Caco-2 (cell line): ENCODE data around the gene DDHD1. TPM values are rescaled to one million over a fixed set of nuclear protein-coding genes. Genes with fewer than 3 reads are reported as not detected.

ENCODE experiments used
- BruUV-seq: library from RNA; stranded (reverse); fragments of 400-500 nt; replicated peaks from 2 replicates; lab custom pipeline; 2021; lab: Mats Ljungman, UMichigan
- CTCF ChIA-PET: fragments of 300-600 bp; sonication (Branson Sonifier 250); formaldehyde crosslinking; loops from one replicate; lab custom pipeline; 2022; ENCODE audit warnings: antibody characterized with exemption; lab: Charles Lee
- POLR2A ChIA-PET: fragments of 300-600 bp; sonication (Branson Sonifier 250); formaldehyde crosslinking; loops from one replicate; lab custom pipeline; 2022; ENCODE audit warnings: antibody characterized with exemption; lab: Charles Lee
- DNase-seq, 2 experiments: peaks; one replicate each; pipeline versions ENCODE4 v3.0.0 to v3.0.0-alpha.2; 2020 to 2022
- H3K27me3 ChIP-seq: replicated peaks from 2 replicates; pipeline ENCODE4 v1.6.0; 2011; ENCODE audit warnings: low read length; ENCODE audit not compliant: control insufficient read depth, insufficient read depth
- H3K36me3 ChIP-seq: 2 replicates; pipeline ENCODE4 v1.5.1; 2011; ENCODE audit warnings: low read length; ENCODE audit not compliant: control insufficient read depth, insufficient read depth
- H3K4me1 ChIP-seq: fragments of 250-450 bp; sonication (Bioruptor Pico); 2 replicates; pipeline ENCODE4 v1.5.1; 2020; ENCODE audit warnings: mild to moderate bottlenecking
- H3K4me3 ChIP-seq: 2 replicates; pipeline ENCODE4 v1.5.1; 2011; ENCODE audit warnings: low read depth, mild to moderate bottlenecking, control low read depth, low read length
- H3K9me3 ChIP-seq: fragments of 250-450 bp; sonication (Bioruptor Pico); 2 replicates; pipeline ENCODE4 v1.5.1; 2020; ENCODE audit warnings: mild to moderate bottlenecking, moderate library complexity
- H3K27ac Mint-ChIP-seq: one replicate; pipeline ENCODE4 v1.8.0; 2022; ENCODE audit warnings: mixed read lengths; ENCODE audit not compliant: unreplicated experiment
- H3K27me3 Mint-ChIP-seq: one replicate; pipeline ENCODE4 v1.8.0; 2022; ENCODE audit warnings: mixed read lengths; ENCODE audit not compliant: insufficient read depth, unreplicated experiment
- H3K36me3 Mint-ChIP-seq: one replicate; pipeline ENCODE4 v1.8.0; 2022; ENCODE audit warnings: mild to moderate bottlenecking, mixed read lengths; ENCODE audit not compliant: insufficient read depth, unreplicated experiment
- H3K4me1 Mint-ChIP-seq: one replicate; pipeline ENCODE4 v1.8.0; 2022; ENCODE audit warnings: low read depth, mixed read lengths; ENCODE audit not compliant: unreplicated experiment
- H3K4me3 Mint-ChIP-seq: one replicate; pipeline ENCODE4 v1.8.0; 2022; ENCODE audit warnings: mild to moderate bottlenecking, moderate library complexity, mixed read lengths; ENCODE audit not compliant: unreplicated experiment
- H3K9me3 Mint-ChIP-seq: one replicate; pipeline ENCODE4 v1.8.0; 2022; ENCODE audit warnings: mixed read lengths; ENCODE audit not compliant: unreplicated experiment
- CTCF ChIP-seq, 2 experiments: fragments of 200-600 bp in 1 of 2; IDR thresholded peaks; 1 replicate in 1 of 2; 2 replicates in 1 of 2; pipeline versions ENCODE4 v1.5.1 to v1.8.0; 2011 to 2022; ENCODE audit warnings: antibody characterized with exemption in 1 of 2, control low read depth in 1 of 2, inconsistent platforms in 1 of 2, low read depth in 1 of 2, low read length in 1 of 2, mild to moderate bottlenecking in 1 of 2, moderate library complexity in 1 of 2; ENCODE audit not compliant: insufficient read depth in 1 of 2, severe bottlenecking in 1 of 2, unreplicated experiment in 1 of 2
- intact Hi-C: fragments of 100-400 bp; cut with micrococcal nuclease; formaldehyde crosslinking; loops from one replicate; pipeline ENCODE4 v1.10.0; 2022; ENCODE audit not compliant: unreplicated experiment
- total RNA-seq: library from RNA; stranded (reverse); gene quantifications from 2 replicates; pipeline ENCODE4 v1.2.3, GENCODE V29; 2022

DDHD1 gene
- total RNA-seq, 1 experiment from 2014 or later: 8.8 TPM

GRCh38 chr14:53148671-53149070 is 4.5 kb downstream of the DDHD1 start:
- no peak for TF ChIP-seq CTCF (IDR thresholded peaks at IDR 0.05; ENCODE audit: insufficient read depth in 1 of 2, low read depth in 1 of 2, low read length in 1 of 2, severe bottlenecking in 1 of 2, unreplicated experiment in 1 of 2)
- H3K36me3 ChIP-seq: no peaks in the 10 kb centered on the region
- Mint-ChIP-seq H3K4me3 (no peak overlapping the region), H3K27ac (no peak overlapping the region), H3K9me3 (no peaks in the 10 kb centered on the region), H3K4me1 (peaks cover 19% of the 10 kb centered on the region), H3K27me3 (no peaks in the 10 kb centered on the region), H3K36me3 (no peaks in the 10 kb centered on the region)
- H3K4me3 ChIP-seq: no peak overlapping the region
- no peaks in the 10 kb centered on the region for H3K9me3 ChIP-seq
- no peak for DNase-seq
- H3K27me3 ChIP-seq: no peaks in the 10 kb centered on the region
- CTCF ChIA-PET: interaction anchor here (0.7 kb wide), 1 partner anchor 10 kb away, joined by 3 read pairs; no protein-coding TSS in a partner anchor
- no TSS peak for BruUV-seq
- H3K4me1 ChIP-seq: peaks cover 4% of the 10 kb centered on the region; the same call in 1 of the 2 replicates
- POLR2A ChIA-PET: no interaction called here
- intact Hi-C loops: no loop called here

DNA sequence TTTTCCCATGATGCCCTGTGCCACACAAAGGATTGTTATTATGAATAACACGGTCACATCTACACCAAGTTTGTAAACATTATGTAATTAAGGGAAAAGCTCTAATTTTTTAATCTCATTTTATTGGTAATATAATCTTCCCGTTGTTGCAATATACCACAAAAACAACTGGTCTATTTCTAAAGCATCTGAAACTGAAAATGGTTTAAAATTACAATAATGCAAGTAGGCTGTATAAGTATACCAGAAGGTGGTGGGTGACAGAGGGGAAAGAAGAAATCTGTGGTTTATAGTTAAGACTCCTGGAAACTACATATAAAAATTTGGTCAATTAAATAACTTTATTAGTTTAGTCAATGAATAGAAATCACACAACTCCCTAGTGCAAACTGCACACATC is 5.2 kb downstream of the DDHD1 start:
- Mint-ChIP-seq H3K27me3 (no peaks in the 10 kb centered on the region), H3K4me3 (no peak overlapping the region), H3K9me3 (peaks cover 4% of the 10 kb centered on the region), H3K36me3 (no peaks in the 10 kb centered on the region), H3K27ac (no peak overlapping the region), H3K4me1 (peaks cover 19% of the 10 kb centered on the region)
- POLR2A ChIA-PET: no interaction called here
- BruUV-seq: no TSS peak
- TF ChIP-seq CTCF (IDR thresholded peaks at IDR 0.05; ENCODE audit: insufficient read depth in 1 of 2, low read depth in 1 of 2, low read length in 1 of 2, severe bottlenecking in 1 of 2, unreplicated experiment in 1 of 2): no peak
- Histone ChIP-seq H3K36me3 (no peaks in the 10 kb centered on the region), H3K27me3 (no peaks in the 10 kb centered on the region), H3K4me3 (no peak overlapping the region), H3K4me1 (no peaks in the 10 kb centered on the region), H3K9me3 (no peaks in the 10 kb centered on the region)
- no peak for DNase-seq
- CTCF ChIA-PET: interaction anchor here (0.7 kb wide), 1 partner anchor 9 kb away, joined by 3 read pairs; no protein-coding TSS in a partner anchor
- intact Hi-C loops: no loop called here

GRCh38 chr14:53147208-53147607 is 5.9 kb downstream of the DDHD1 start:
- Histone ChIP-seq H3K4me3 (no peak overlapping the region), H3K9me3 (no peaks in the 10 kb centered on the region), H3K36me3 (no peaks in the 10 kb centered on the region), H3K4me1 (no peaks in the 10 kb centered on the region), H3K27me3 (no peaks in the 10 kb centered on the region)
- Mint-ChIP-seq H3K9me3 (peaks cover 10% of the 10 kb centered on the region), H3K27me3 (no peaks in the 10 kb centered on the region), H3K4me1 (peaks cover 19% of the 10 kb centered on the region), H3K36me3 (no peaks in the 10 kb centered on the region), H3K27ac (no peak overlapping the region), H3K4me3 (no peak overlapping the region)
- CTCF ChIA-PET: no interaction called here
- POLR2A ChIA-PET: no interaction called here
- intact Hi-C loops: no loop called here
- DNase-seq: no peak
- BruUV-seq: no TSS peak
- TF ChIP-seq CTCF (IDR thresholded peaks at IDR 0.05; ENCODE audit: insufficient read depth in 1 of 2, low read depth in 1 of 2, low read length in 1 of 2, severe bottlenecking in 1 of 2, unreplicated experiment in 1 of 2): no peak
